Stimulated activated CD8-positive, alpha-beta memory T cell treated with anti-CD3 and anti-CD28 coated beads, Interleukin-2, amount 100 ng/mL, for 1 hour (primary cell): ENCODE data around the gene EYA2.
"Not testable (repeated sequence)": the region's sequence is repeated elsewhere in the genome, so short reads cannot be mapped to it uniquely, and the experiment has no call there.

Source experiments
- DNase-seq, 2 donors: peaks; one replicate each; pipeline ENCODE4 v3.0.0-alpha.2; 2020; ENCODE audit warnings: low read depth in 2 of 2

Gene EYA2

DNA sequence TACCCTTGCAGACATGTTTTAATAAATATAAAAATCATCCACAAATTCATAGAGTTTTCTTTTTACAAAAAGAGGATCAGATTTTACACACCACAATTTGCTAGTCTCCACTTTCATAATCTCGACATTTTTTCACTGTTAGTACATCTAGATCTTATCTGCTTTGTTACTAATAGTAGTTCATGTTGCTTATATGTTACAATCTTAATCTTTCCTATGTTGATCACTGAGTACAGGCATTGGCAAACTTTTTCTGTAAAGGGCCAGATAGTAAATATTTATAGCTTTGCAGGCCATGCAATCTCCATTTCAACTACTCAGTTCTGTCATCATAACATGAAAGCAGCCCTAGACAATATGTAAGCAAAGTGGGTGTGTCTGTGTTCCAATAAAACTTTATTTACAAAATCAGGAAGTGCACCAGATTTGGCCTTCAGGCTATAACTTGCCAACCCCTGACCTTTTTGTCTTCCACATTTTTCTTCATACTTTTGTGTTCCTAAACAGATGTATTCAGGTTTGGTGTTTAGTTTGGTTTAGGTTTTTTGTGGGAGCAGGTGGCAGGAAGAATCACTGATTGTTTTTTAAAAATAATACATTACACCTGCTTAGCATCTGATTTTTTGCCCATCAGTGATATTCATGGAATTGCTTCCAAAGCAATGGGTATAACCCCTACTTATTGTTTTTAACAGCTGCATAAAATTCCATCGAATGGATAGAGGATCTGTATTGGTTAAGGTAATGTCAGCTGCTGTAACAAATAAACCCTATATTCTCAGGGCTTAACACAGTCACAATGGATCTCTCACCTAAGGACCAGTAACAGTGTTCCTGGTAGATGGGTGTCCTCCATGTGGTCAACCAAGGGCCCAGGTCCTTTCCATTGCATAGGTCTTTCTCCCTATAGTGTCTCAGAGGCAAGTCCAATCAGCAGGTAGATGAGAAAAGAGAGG, 61.2 kb downstream of the EYA2 start:
- no peak for DNase-seq

DNA sequence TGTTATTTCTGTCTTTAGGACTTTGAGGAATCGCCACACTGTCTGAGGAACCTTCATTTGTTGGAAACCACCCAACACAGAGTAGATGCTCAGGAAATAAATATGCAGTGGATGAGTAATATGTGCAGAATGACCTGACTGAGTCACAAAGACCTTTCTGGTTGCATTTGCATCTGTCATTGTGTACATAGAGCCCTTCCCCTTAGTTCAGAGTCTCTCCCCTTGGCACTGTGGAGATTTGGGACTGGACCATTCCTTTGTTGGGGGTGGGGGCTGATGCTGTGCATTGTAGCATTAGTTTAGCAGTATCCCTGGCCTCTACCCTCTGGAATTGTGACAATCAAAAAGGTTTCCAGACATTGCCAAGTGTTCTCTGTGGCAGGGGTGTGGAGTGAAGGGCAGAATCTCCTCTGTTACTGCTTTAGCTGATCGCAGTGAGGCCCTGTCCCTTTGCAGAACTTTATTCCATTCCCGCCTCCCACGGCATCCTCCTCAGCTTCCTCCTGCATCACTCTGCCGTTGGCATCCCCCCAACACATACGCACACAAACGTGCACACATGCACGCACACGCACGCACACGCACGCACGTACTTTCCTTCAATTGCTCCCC, 64.5 kb downstream of the EYA2 start:
- DNase-seq, result no peak

DNA sequence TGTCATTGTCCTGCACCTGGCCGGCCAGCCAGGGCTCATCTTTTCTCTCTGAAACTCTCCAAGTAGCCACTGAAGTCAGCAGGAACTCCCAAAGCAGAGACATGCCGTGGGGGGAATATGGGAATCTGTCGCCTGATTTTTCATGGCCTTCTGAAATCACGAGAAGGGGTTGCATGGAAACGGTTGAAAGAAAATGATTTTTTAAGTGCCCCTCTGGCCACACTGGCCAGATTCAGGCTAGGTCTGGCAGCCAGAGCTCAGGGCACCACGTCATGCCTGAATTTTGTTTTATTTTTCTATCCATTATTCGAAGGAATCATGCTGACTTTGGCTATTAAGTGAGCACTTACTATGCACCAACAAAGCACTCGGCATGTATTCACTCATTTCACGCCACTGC, 65.2 kb downstream of the EYA2 start:
- no peak for DNase-seq

DNA sequence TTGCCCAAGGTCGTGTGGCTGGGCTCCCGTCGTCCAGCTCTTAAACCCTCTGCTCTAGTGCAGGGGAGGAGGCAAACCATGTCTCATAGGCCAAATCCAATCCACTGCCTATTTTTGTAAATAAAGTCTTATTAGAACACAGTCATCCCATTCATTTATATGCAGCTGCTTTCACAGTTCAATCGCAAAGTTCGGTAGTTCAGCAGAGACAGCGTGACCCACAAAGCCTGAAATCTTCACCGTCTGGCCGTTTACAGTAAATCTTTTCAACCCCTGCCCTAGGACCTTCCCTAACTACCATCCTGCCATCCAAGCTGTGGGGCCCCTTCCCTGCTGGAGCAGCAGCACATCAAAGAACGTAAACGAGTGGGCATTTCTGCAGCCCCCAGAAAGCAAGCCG, 65.9 kb downstream of the EYA2 start:
- DNase-seq, result no peak

DNA sequence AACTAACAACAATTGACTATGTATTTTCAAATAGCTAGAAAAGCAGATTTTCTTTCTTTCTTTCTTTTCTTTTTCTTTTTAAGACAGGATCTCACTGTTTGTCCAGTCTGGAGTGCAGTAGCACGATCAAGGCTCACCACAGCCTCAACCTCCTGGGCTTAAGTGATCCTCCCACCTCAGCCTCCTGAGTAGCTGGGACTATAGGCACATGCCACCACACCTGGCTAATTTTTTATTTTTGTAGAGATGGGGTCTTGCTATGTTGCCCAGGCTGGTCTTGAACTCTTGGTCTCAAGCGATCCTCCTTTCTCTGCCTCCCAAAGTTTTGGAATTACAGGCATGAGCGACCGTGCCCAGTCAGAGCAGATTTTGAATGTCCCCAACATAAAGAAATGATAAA, 67.3 kb downstream of the EYA2 start:
- DNase-seq, result not testable (repeated sequence)

DNA sequence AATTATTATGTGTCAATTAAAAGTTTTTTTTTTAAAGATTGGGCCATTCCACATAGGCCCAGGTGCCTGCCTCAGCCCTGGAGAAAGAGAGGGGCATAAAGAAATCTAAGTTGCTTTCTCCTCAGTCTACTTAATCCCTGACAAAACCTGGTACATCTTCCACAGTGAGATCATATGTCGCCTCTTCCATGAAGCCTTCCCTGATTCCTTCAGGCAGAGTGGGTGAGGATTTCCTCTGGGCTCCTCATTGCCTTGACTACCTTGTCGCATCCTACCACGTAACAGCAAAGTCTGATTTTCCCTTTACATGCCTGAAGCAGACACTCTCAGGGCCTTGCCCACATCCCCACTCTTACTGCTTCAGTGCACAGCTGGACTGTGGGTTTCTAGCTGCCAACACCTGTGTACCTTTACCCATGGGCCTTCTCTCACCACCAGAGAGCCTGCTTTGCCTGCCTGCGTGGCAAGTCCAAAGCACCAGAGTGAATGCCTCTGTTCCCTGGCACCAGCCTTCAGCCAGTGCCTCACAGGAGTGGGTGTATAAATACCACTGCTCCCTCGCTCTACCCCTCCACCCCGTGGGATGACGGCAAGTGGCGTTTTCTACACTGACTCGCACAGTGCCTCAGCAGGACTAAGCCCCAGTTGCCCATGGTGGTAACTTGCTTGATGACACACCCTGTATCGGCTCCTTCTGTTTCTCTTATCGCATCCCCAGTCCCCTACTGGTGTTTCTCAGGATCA, 68.0 kb downstream of the EYA2 start:
- DNase-seq, result no peak

DNA sequence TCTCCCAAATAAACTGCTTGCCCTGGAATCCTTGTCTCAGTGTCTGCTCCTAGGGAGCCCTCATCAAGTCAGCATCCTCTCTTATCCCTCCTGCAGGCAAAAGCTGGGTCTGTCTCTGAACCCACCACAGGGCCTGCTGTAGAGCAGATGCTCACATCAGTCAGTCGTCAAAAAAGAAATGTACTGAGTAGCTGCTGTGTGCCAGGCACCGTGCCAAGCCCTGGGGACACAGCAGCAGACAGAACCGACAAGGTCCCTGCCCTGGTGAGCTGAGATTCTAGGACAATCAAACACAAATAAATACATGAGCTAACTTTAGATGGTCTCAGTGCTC, 68.5 kb downstream of the EYA2 start:
- no peak for DNase-seq

DNA sequence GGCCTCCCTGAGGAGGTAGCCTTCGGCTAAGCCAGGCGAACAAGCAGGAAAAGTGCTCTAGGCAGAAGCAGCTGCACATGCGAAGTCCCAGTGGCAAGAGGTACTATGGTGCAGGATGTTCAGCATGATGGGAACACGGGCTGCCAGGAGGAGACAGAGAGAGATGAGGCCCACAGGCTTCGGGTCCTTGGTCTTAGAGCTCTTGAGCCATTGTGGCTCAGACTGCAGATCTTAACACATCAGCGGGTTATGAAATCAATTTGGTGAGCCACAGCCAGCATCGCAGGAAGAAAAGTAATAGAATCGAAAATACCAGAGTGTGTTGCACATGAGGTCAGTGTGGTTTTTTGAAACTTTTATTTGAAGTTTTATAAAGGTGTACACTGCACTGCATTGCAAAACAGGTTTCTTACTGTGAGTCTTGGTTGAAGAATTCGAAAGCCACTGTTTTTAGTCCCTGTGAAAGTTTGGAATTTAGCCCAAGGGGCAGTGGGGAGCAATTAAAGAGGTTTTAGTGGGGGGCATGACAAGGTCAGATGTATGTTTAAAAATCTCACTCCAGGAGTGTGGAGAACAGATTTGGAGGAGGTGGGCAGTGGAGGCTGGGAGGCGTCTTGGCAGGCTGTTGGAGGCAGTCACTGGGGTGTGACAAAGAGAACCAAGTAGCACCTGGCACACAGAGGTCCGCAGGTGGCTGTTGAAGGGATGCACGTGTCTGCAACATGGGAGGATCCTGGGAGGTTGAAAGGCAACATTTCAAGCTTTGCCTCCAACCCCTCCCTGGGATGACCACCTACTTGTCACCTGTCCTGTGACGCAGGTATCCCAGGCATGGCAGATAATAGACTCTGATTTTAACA, 69.3 kb downstream of the EYA2 start:
- no peak for DNase-seq

DNA sequence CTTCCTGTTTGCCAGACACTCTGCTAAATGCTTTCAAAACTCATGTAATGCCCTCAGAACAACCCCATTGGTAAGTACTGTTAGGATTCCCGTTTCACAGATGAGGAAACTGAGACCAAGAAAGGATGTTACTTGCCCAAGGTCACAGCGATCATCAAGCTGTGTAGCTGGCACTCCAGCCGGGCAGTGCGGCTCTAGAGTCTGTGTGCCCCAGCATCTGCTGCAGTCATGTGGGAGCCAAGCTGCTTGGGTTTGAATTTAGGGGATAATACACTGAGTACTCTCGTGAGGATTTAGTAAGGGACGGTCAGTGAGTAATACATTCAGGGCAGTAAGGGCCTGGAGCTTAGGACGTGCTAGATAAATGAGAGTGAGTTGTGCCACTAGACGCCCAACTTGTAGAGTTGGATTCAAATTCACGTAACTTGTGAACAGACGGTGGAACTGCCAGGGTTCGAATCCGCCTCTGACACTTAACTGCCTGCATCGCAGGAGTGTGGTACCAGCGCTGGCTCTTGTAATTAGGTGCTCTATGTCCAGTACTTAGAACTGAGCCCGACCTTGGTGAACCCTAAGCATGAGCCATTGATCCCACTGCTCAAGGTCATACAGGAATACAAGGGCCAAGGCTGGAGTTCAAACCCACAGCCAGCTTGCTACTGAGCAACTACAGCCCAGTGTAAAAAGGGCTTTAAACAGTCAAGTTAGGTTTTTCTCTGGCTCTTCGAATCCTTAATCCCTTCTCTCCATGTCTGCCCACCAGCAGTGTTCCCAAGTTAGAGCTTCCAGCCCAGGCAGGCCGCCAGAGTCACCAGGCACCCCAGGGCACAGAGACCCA, 70.2 kb downstream of the EYA2 start:
- DNase-seq, result no peak

DNA sequence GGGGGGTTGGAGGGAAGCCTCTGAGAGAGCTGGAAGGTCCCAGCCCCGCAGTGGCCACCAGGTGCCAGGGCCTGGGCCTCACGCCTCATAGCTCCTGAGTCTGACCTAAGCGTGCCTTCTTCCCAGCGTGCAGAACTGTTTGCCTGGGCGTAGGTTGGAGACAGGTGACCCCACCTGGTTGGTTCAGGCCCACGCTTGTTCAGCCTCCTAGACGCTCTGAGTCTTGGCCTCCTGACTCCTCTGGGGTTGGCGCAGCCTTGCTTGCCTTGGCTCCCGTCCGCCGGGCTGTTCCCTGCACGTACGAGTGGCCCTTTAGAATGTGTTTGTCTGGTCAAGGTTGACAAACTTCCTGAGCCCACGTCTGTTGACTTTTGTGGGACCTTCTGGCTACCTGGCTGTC, 70.8 kb downstream of the EYA2 start:
- DNase-seq, result no peak

DNA sequence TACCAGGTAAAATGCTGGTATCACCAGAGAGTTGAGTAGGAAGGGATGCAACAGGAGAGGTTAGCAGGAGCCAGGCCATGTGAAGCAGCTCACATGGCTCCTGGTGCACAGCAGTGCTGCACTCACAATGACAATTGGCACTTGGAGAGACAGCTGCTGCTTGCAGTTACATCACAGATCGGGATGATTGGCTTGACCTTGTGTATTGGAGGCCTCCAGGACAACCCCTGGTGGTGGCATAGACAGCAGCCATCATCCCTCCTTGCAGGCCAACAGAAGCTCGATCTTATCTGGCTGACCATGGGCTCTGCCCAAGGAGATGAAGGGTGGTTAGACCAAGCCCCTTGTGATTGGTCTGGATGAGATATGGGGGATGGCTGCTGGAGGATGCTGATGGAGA, 73.0 kb downstream of the EYA2 start:
- no peak for DNase-seq

DNA sequence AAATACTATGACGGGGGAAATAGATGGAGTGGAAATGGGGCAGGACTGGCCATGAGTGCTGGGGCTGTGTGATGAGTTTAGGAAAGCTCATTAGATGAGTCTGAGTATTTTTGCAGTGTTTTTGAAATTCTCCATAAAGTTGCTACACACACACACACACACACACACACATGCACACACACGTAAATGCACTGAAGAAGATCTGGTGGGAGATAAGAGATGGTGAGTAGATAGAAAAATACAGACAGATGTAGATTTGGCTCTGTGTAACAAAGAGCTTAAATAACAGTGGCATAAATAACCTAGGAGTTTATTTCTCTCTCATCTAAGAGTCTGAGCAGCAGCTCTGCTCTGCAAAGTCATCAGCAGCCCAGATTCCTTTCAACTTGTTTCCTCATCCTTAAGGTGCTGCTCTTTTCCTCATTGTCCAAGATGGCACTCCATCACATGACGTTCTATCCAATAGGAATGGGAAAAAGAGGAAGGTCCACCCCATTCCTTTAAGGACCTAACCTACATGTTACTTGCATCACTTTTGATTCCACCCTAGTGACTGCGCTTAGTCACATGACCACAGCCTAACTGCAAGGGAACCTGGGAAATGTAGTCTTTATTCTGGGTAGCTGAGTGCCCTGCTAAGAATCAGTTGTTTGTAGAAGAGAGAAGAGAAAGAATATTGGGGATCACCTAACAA, 76.4 kb downstream of the EYA2 start:
- no peak for DNase-seq

DNA sequence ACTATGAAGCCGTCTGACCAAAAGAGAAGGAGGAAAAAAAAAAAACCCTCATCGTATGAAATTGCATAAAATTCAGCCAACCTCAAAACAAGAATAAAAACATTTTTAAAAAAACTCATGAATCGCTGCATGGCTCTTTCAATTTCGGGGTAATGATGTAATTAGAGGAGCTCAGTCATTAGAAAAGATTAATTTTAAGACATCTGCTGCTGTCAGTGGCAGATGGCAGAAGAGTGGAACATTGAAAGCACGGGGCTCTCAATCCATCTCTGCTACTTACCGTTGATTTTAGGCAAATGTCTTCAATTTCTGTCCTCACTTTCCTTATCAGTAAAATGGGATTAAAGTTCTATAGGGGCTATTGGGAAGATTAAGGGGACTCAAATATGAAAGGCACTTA, 79.1 kb downstream of the EYA2 start:
- no peak for DNase-seq

DNA sequence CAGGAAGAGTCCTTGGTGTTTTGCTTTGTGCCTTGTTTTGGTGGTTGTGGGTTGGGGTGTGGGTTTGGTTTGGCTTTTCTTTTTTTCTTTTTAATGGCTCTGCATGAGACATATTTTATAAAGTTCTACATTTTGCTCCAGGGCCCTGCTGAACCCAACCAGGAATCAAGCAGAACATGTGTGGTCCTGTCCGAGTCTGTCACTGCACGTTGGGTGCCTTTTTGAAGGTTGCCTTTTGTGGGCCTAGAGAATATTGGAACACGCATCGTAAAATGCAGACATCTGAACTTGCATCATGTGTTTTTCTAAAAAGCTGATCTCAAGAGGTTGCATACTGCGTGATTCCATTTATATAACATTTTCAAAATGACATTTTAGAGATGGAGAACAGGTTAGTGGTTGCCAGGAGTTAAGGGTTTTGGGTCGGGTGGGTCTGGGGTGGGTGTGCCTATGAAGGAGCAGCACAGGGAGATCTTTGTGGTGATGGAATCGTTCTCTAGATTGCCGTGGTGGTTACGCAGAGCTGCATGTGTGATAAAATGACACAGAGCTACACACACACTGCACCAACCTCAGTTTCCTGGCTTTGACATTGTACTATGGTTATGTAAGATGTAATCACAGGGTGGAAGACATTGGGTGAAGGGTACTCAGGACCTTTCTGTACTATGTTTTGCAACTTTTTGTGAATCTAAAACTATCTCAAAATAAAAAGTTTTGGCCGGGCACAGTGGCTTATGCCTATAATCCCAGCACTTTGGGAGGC, 80.2 kb downstream of the EYA2 start:
- DNase-seq, result no peak

DNA sequence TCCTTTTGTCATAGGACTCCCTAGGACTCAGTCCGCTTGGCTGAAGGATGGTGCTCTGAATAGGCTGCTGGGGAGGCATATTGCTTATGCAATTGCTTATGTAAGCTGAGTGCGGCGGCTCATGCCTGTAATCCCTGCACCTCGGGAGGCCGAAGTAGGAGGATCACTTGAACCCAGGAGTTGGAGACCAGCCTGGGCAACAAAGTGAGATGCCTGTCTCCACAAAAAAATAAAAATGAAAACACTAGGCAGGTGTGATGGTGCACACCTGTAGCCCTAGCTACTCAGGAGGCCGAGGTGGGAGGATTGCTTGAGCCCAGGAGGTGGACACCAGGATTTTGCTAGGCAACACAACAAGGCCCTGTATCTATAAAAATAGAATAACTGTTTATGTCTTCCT, 81.3 kb downstream of the EYA2 start:
- DNase-seq, result no peak

DNA sequence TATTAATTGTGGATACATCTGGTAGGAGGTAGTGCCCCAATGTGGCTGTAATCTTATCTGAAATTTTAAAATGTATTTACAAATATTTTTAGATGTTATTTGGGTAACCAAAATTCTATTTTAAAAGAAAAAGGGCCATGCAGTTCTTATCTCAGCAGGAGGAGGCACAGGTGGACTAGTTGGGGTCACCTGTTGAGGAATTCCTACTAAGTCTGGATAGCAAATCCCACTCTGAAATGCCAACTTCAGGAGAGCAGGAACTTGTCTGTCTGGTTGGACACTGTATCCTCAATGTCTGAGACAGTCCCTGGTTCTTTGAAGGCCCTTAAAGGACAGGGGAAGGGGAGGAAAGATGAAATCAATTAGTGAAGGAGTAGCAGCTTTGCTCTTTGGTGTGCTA, 82.6 kb downstream of the EYA2 start:
- no peak for DNase-seq

DNA sequence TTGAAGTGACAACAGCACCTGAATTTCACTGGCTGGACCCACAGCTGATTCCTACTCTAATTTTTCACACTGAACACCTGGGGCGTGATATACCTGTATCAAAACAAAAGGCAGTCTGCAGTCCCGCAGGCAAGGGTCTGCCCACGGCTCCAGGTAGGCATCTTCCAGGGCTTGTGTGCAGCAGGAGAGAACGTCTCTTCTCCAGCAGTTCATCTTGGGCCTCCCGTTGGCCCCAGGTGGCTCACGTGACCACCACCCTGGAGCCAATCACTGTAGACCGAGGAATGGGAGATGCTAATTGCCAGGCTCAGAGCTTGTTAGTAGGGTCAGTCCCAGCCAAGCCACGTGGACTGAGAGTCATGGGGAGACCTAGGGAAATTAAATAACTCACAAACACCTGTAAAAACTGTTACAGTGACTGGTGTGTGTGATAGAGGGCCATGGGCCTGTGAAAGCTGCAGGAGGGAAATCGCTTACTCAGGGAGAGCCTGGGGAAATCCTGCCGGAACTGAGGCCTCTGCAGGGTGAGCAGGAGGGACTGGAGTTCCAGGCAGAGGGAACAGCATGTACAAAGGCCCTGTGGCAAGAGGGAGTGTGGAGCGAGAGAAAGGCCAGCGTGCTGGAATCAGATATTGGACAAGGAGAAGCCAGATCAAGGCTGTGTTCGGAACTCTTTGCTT, 83.4 kb downstream of the EYA2 start:
- no peak for DNase-seq

DNA sequence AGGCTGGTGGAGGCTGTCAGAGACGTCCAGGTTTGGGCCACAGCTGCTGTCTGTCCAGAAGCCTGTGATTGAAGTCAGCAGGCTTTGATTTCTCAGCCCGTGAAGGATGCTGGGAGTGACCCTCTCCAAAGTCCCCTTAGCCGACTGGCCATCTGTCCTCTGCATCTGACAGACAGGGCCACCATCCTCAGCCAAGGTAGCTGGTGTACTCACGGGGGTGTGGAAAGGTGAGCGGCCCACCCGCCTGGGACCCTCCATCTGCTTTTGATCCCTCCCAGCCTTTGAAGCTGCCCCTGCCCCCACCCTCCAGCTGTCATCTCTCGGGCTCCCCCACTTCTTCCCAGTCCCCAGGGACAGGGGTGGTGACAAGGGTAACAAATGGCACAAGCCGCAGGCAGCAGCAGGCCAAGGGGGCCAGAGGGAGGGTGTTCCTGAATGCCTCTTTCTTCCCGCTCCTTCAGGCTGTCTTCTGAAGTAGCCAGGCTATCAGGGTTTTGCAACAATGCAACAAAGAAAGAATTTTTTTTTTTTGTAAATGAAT, 84.4 kb downstream of the EYA2 start:
- DNase-seq, result no peak
